Activated CD8-positive, alpha-beta memory T cell treated with anti-CD3 and anti-CD28 coated beads for 36 hours (primary cell): Measurements from ENCODE around the gene NACA2. TPM values are rescaled to one million over a fixed set of nuclear protein-coding genes. Genes with fewer than 3 reads are reported as not detected.
"Not testable (repeated sequence)": the region's sequence is repeated elsewhere in the genome, so short reads cannot be mapped to it uniquely, and the experiment has no call there.

Source experiments
- CTCF ChIA-PET: fragments of 350-600 bp; sonication (Branson Sonifier 250); formaldehyde crosslinking; loops from one replicate; lab custom pipeline; 2021; ENCODE audit warnings: antibody characterized with exemption; lab: Charles Lee
- POLR2A ChIA-PET: fragments of 350-600 bp; sonication (Branson Sonifier 250); formaldehyde crosslinking; loops from one replicate; lab custom pipeline; 2021; ENCODE audit warnings: antibody characterized with exemption; lab: Charles Lee
- total RNA-seq, 2 experiments: library from RNA; stranded (reverse); gene quantifications; one replicate each; pipeline ENCODE4 v1.2.3, GENCODE V29; 2021

NACA2 gene
- total RNA-seq, 2 experiments from 2014 or later, result not detected

GRCh38 chr17:61611323-61611722, 20.3 kb upstream of the NACA2 start:
- CTCF ChIA-PET, result interaction anchor here (0.7 kb wide), 1 partner anchor 46 kb away, joined by 3 read pairs; no protein-coding TSS in a partner anchor
- POLR2A ChIA-PET, result no interaction called here

GRCh38 chr17:61605692-61606091, 14.7 kb upstream of the NACA2 start:
- CTCF ChIA-PET, result no interaction called here
- POLR2A ChIA-PET, result no interaction called here

- POLR2A ChIA-PET, result no interaction called here
- CTCF ChIA-PET, result no interaction called here
Measured at GRCh38 chr17:61601297-61601696, 10.3 kb upstream of the NACA2 start.

- ChIA-PET CTCF (no interaction called here), POLR2A (no interaction called here)
Measured at GRCh38 chr17:61600621-61601020, 9.6 kb upstream of the NACA2 start.

GRCh38 chr17:61599608-61600007, 8.6 kb upstream of the NACA2 start:
- ChIA-PET POLR2A (no interaction called here), CTCF (no interaction called here)

GRCh38 chr17:61598014-61598413, 7.0 kb upstream of the NACA2 start:
- CTCF ChIA-PET, result interaction anchor here (0.6 kb wide), 1 partner anchor 422 kb away, joined by 3 read pairs; no protein-coding TSS in a partner anchor
- POLR2A ChIA-PET, result no interaction called here

- CTCF ChIA-PET, result interaction anchor here (0.6 kb wide), 1 partner anchor 421 kb away, joined by 3 read pairs; no protein-coding TSS in a partner anchor
- POLR2A ChIA-PET, result interaction anchor here (0.6 kb wide), 1 partner anchor 775 kb away, joined by 3 read pairs; no protein-coding TSS in a partner anchor
Measured at GRCh38 chr17:61597607-61598006, 6.6 kb upstream of the NACA2 start.

- CTCF ChIA-PET, result no interaction called here
- POLR2A ChIA-PET, result no interaction called here
Measured at GRCh38 chr17:61595418-61596186, 4.6 kb upstream of the NACA2 start.

GRCh38 chr17:61594294-61594825, 3.3 kb upstream of the NACA2 start:
- ChIA-PET CTCF (no interaction called here), POLR2A (no interaction called here)

- ChIA-PET CTCF (no interaction called here), POLR2A (no interaction called here)
Measured at GRCh38 chr17:61593426-61593825, 2.4 kb upstream of the NACA2 start.

GRCh38 chr17:61591930-61592329, 911 bp upstream of the NACA2 start:
- ChIA-PET POLR2A (no interaction called here), CTCF (no interaction called here)

- ChIA-PET POLR2A (no interaction called here), CTCF (no interaction called here)
Measured at GRCh38 chr17:61589990-61590389, 1.0 kb downstream of the NACA2 start.

- ChIA-PET CTCF (no interaction called here), POLR2A (no interaction called here)
Measured at GRCh38 chr17:61587807-61588660, 3.0 kb downstream of the NACA2 start.

GRCh38 chr17:61587242-61587641, 3.8 kb downstream of the NACA2 start:
- ChIA-PET POLR2A (no interaction called here), CTCF (no interaction called here)

GRCh38 chr17:61586622-61587021, 4.4 kb downstream of the NACA2 start:
- POLR2A ChIA-PET, result interaction anchor here (0.6 kb wide), 1 partner anchor 60 kb away, joined by 3 read pairs; no protein-coding TSS in a partner anchor
- CTCF ChIA-PET, result not testable (repeated sequence)

- CTCF ChIA-PET, result no interaction called here
- POLR2A ChIA-PET, result interaction anchor here (0.6 kb wide), 1 partner anchor 60 kb away, joined by 3 read pairs; no protein-coding TSS in a partner anchor
Measured at GRCh38 chr17:61586031-61586566, 4.9 kb downstream of the NACA2 start.

- ChIA-PET CTCF (no interaction called here), POLR2A (no interaction called here)
Measured at GRCh38 chr17:61584866-61585265, 6.2 kb downstream of the NACA2 start.

GRCh38 chr17:61584266-61584665, 6.8 kb downstream of the NACA2 start:
- POLR2A ChIA-PET, result no interaction called here

GRCh38 chr17:61583660-61584264, 7.3 kb downstream of the NACA2 start:
- CTCF ChIA-PET, result no interaction called here
- POLR2A ChIA-PET, result no interaction called here

More at GRCh38 chr17:61584266-61584665, 6.8 kb downstream of the NACA2 start:
- CTCF ChIA-PET, result no interaction called here
